Smooth muscle cell of the brain vasculature (primary cell): ENCODE data around the gene EREG.
A peak's percentile ranks its signal among the peaks of the same experiment; 100 is the strongest.
"Not testable (repeated sequence)": the region's sequence is repeated elsewhere in the genome, so short reads cannot be mapped to it uniquely, and the experiment has no call there.

Source experiments
- DNase-seq: peaks from one replicate; pipeline ENCODE4 v3.0.0-alpha.2; 2012; ENCODE audit warnings: low read depth, low spot score

The EREG gene

GRCh38 chr4:74364652-74365491 is at the start of gene EREG:
TSS of gene EREG (plus strand) at chr4:74365145. CDS start at chr4:74365309, 164 bp downstream.
- DNase-seq, result no peak

DNA sequence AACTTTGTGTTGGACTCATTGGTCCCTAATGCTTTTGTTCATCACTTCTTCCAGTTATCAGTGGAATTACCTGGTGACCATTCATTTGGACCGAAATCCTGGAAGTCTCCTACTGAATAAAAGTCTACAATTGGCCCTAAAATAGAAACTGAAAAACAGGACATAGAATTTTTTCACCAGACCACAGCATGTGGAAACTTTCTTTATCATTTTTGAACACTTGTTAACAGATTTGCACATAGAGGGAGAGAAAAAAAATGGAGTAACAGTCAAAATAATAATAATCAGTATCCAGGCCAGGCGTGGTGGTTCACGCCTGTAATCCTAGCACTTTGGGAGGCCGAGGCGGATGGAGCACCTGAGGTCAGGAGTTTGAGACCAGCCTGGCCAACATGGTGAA is 49.6 kb upstream of the EREG start:
- no peak for DNase-seq

DNA sequence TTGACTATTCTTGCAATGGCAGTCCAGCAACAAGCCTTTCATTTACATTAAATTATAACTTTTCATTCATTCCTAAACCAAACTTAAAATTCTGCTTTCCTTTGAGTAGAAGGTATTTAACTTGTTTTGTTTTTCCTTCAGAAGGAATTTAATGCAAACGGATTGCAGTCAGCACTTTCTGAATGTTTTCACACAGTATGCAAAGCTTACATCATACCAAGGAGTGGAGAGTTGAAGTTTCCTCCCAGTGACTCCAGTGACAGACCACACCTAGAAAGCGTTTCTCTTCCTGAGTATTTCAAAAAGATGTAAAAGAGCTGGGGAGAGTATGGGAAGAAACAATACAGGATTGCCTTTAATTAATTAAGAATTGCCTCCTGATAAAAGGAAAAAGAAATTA is 48.5 kb upstream of the EREG start:
- no peak for DNase-seq

DNA sequence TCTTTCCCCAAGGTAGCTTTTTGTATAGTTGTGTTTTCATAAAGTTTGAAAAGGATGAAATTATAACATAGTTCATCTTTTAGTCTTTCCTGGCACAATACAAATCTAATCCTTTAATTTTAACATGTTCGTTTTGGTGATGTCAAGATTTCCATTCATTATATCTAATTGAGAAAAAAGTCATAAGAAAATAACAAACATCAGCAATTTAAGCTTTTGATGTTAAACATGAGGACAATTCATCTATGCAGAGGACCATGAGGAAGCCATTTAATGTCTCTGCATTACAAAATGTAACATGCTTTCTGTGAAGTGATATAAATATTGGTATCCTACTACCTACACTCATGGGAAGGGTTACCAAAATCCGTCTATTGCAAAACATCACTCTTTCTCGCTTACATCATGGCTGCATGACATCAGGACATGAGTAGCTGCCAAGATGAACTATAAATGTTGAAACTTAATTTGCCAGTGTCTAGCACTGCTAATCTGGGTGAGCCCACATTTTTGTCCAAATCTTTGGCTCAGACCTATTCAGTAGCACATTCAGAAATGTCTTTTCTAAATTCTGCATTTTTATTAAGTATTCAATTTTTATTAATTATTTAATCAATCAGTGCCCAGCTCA is 47.2 kb upstream of the EREG start:
- DNase-seq, result no peak

DNA sequence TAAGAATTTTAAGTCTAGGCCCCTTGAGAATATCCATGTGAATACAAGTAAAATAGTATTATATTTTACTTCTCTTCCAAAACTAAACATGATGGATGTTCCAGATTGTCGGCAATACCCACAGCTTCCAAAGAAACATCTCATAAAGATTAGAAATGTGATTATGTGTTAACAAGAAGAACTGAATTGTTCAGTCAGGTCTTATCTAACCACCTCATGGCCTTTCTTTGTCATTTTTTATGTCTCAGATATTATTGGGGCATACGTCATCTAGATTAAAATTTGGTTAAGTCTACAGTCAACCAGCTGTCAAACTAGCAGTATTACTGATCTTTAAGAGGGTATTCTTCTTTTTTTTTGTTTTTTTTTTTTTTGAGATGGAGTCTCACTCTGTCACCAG is 46.7 kb upstream of the EREG start:
- no peak for DNase-seq

DNA sequence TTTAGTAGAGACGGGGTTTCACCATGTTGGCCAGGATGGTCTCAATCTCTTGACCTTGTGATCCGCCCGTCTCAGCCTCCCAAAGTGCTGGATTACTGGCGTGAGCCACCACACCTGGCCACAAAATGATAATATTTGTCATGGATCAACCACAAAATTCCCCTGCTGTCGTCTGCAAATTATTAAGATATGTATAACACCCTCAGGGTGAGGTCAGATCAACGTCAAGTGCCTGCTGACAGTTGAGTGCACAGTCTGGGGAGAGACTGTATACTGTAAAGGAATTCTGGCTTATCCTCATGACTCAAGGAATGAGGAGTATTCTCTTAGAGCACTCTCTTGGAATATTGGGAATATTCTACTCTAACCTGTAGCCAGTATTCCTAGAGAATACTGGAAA is 45.5 kb upstream of the EREG start:
- DNase-seq, result no peak

GRCh38 chr4:74320559-74321118 is 44.3 kb upstream of the EREG start:
- peak; percentile 26 for DNase-seq

- no peak for DNase-seq
These were observed 42.6 kb upstream of the EREG start for GRCh38 chr4:74322301-74322700.

DNA sequence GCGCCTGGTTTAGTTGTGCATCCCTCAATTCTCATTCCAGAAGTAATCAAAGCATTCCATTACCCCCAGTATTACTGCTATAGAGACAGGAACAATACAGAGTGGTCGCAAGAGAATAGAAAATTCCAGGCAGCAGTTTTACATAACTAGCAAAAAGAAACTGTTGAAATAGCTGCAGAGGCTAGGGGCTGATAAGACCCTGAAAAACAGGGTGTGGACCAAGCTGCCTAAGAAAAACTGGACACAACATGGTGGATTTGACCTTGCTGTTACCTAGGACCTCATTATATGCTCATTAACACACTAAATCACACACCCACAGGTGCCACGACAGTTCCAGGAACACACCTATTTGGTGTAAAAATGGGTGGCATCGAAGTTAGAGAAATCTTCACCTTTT is 41.3 kb upstream of the EREG start:
- no peak for DNase-seq

GRCh38 chr4:74324262-74324661 is 40.7 kb upstream of the EREG start:
- DNase-seq, result no peak

DNA sequence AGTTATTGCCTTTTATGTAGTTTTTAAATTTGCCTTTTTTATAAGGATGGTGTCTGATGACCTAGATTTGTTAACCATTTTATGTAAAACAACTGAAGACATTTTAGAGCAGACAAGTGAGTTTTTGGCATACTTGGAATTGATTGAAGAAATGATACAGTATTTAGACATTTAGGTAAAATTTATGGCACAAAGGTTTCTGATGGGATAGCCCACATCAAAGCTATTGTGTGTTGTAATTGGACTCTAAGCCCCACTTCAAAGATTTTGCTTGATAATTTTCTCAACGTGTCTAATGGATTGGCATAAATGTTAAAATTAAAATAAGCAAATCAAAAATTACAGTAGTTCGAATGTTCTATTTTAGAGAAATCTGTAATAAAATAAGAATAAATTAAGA is 39.1 kb upstream of the EREG start:
- DNase-seq, result no peak

- DNase-seq, result no peak
These were observed 37.2 kb upstream of the EREG start for GRCh38 chr4:74327762-74328161.

DNA sequence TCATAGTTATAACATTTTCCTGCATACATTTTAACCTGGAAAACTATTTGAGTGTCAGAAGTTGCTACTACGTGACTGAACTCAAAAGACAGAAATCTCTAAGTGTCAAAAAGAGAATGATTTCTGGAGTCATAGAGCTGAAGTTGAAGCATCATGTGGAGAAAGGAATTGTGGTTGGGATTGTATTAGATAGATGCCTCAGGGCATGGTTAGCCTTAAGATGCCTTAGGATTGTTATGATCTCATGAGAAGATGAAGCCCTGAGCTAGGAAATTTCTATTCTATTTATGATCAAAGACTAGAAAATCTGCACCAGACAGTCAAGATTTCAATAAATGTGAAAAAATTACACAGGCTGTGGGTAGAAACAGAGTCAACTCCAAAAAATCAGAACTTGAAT is 36.4 kb upstream of the EREG start:
- no peak for DNase-seq

DNA sequence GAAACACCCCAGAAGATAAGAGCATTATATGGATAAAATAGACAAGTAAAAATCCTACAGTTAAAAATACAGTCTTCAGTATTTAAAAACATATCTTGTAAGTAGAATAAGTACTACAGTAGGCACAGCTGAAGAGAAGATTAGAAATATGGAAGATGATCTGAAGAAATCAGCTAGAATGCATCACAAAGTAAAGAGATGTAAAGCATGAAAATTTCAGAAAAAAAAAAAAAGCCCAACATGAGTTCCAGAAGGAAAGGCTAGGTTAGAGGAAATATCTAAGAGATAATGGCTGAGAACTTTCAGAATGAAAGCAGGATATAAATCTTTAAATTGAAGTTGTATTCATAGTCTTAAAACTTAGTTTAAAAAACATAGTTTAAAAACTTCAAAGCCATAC is 35.6 kb upstream of the EREG start:
- DNase-seq, result no peak

GRCh38 chr4:74330295-74330750 is 34.6 kb upstream of the EREG start:
- DNase-seq, result no peak

DNA sequence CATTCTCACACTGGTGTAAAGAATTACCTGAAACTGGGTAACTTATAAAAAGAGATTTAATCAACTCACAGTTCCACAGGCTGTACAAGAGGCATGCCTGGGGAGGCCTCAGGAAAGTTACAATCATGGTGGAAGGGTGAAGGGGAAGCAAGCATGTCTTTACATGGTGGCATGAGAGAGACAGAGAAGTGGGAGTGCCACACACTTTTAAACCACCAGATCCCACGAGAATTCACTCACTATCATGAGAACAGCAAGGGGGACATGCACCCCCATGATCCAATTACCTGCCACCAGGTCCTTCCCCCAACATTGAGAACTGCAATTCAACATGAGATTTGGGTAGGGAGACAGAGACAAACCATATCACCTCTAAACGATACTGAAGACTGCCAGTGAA is 33.7 kb upstream of the EREG start:
- DNase-seq, result no peak

DNA sequence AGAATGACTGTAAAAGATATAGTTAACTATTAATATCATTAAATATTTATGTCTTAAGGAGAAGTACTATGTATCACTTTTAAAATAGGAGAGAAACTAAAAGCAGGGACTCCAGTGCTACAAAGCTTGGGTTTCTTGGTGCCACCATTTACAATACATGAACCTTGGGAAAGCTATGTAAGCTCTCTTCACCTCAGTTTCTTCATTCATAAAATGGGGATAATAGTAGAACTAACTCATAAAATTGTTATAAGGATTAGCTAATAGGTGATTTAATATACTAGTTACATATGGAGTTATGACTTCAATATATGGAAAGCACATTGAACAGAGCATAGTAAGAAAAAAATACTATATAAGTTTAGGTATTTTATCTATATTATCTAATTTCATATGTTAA is 33.0 kb upstream of the EREG start:
- no peak for DNase-seq

- no peak for DNase-seq
These were observed 30.3 kb upstream of the EREG start for GRCh38 chr4:74334636-74335035.

- no peak for DNase-seq
These were observed 29.5 kb upstream of the EREG start for GRCh38 chr4:74335341-74336021.

DNA sequence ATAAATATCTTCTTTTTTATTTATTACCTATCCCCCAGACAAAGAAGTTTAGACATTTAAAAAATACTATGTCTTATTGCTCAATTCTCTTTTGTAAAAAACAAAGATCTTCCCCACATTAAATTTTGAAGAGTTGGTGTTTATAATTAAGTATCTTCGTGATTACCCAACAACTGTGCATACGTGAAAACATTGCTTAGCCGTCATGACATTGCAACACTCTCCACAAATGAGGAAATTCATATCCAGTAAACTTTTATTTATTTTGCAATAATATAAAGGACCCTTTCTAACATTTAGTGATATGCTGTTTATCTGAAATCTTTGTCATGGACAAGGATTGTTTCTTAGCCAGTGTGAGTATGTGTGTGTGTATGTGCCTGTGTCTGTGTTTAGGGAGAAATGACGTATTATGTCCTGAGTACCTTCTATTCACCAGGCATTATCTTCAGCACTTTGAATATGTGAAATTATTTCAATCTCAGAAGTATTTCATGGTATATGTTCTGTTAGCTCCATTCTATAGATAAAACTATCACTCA is 26.1 kb upstream of the EREG start:
- DNase-seq, result no peak

DNA sequence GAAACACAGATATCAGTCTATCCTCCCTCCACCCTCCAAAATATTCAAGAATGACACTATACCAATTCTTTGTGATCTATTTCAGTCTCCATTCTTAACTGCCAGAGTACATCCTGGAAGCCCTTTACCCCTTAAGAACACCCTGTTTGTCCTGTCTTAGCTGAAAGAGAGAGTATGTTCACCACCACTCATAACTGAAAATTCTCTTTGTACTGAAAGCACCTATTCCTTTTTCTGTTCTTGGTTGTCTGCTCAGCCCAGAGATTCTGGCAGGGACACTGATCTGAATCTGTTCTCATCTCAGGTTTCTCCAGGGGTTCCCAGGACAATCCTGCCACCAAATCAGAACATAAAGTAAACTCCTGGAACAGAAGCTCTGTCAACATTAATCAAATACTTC is 25.4 kb upstream of the EREG start:
- DNase-seq, result no peak

GRCh38 chr4:74340421-74340820 is 24.5 kb upstream of the EREG start:
- not testable (repeated sequence) for DNase-seq
